Colon (tissue), 2 donors: ENCODE results near the gene ZNF319.

ENCODE experiments used
- FAIRE-seq: peaks from 2 replicates; lab custom pipeline; 2012; peaks lifted over from hg19 to GRCh38; lab: Jason Lieb, UNC
- donor health status: control.
- donor health status: control.

The ZNF319 gene

DNA sequence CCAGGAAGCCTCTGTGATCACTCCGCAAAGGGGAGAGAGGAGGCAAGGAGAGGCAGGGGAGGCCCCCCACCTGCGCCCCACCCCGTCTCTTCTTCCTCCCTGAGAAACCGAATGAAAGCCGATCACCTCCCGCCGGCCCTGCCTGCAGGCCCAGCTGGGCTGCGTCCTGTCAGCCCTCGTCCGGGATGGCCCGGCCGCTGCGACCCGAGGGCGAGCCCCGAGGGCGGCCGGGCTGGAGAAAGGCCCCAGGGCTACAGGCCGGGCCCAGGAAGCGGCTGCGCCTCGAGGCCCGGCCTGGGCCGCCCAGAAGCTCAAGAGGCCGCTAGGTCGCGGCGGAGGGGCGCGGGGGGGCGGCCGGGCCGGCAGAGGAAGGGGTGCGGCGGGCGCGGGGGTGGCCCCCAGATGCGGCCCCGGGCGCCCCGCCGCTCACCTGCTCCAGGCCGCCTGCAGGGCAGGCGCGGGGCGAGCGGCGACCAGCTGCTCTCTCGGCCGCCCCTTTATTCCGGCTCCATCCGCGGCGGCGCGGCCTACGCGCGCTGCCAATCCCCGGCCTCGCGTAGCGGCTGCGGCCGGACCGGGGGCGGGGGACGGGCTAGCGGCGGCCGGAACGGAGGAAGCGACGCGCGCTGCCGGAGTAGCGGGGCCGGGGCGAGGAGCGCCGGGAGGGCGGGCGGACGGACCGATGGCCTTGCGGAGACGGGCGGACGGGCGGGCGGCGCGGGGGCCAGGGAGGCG is at the start of gene ZNF319:
Gene ZNF319 (minus strand): TSS at position 702 of the 735 bp plus-strand sequence. CDS start 2,407 bp downstream, outside the sequence.
- FAIRE-seq: no peak

DNA sequence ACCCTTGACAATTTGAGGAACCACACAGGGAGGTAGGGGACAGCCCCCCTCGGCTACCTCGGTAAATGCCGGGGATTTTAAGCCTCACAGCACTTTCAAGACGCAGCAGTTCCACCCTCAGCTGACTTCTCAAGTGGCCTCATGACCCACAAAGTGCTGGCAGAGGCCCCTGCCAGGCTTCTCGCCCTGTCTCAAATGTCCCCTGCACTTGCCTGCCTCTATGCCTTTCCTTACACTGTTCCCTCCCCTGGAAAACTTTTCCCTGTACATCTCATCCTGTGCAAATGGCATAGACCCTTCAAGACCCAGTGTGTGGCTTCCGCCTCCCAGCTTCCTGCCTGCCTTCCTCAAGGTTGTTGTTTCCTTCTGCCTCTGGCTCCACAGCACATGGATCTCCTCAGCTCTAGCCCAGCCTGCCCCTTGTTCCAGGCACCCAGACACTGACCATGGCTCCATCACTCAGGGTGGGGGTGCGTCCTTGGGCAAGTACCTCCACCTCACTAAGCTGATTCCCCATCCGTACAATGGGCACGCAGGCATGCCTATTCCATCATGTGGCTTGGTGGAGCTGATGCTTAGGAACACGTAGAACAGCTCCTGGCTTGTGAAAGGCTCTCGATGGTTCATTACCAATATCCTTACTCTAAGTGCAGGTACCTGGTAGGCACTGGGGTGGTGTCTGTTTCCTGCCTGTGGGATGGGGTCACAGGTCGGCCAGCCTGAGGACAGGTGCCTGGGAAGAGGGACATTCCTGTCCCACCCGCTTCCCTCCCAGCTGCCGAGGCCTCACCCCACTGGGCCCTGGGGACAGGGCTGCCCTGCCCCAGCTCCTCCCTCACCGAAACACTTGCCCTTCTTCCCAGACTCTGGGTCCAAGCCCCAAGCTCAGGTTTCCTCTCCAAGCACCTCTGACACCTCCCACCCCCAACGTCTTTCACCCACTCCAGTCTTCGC is 49.0 kb upstream of the ZNF319 start:
- no peak for FAIRE-seq

DNA sequence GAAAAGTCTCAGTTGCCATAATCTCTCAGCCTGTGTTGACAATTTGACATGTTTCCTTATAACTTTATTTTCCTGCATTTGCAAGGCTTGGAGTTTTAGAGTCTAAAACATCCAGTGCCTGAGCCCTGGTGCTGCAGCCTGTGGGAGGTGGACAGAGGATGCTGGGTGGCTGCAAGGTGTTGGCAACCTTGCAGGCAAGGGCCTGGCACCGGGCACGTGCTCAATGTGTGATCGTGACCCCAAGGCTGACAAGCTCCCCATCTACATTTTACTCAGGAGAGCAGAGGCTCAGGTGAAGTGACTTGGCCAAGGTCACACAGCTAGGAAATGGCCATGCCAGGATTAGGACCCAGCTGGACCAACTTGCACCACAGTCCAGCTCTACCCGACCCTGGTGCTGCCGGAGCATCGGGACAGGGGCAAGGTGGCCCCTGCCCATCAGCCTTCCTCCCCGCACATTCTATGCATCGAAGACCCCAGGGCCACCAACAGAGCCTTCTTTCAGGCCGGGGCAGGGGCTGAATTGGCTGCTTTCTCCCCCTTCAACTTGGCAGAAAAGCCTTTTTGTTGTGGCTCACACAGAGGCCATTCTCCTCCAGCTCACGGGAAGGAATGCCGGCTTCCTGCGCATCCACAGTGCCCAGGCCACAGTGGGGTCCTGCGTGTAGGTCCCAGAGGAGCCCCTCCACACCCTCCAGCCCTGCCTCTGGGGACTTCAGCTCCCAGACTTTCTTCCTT is 48.2 kb upstream of the ZNF319 start:
- no peak for FAIRE-seq

DNA sequence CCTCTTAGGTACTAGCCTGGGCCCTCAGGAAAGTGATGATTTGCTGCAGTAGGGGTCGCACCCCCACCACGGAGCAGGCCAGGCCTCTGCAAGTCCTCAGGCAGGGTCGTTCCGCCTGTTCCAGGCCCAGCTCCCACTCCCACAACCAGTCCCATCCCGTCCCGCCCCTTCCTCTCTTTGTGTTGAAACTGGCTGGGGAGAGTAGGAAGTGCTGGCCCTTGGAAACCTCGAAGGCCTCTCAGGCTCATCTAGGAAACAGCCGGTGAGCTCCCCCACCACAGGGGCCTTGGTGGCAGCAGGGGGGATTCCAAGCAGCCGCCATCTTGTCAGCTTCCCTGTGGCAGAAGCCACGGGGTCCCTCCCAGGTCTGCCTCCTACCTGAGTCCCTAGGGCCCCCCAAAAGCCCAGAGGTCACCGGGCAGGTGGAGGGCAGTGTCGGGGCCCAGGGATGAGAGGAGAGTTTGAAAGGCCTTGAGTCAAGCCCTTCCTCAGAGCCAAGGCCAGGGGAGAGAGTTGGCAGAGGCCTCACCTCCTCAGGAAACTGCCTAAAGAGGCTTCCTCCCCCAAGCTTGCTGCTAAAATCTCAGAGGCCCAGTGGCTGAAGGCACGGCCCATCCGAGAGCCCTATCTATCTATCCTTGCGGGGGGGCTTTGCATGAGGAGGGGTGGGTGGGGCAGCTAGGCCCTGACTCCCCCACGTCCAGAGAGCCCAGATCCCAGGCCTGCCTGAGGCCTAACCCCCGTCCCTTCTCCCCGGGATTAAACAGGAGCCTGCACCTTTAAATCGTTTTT is 47.3 kb upstream of the ZNF319 start:
- FAIRE-seq: no peak

DNA sequence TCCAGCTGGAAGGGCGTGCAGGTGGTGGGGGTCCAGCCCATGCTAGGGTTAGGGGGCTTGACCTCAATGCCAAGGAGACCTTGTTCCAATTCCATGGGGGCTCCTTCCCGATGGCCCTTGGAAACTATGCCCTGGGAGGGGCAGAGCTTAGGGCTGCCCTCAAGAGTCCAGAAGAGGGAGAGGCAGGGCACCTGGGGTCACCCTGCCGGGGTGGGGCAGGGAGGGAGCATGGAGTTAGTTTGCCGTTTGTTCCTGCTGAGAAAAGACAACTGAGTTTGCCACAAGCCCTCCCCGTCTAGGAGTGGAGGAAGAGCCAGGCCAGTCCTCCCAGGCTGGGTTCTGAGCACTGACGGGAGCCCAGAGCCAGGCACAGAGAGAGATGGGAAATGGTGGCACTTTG is 46.5 kb upstream of the ZNF319 start:
- FAIRE-seq: no peak

DNA sequence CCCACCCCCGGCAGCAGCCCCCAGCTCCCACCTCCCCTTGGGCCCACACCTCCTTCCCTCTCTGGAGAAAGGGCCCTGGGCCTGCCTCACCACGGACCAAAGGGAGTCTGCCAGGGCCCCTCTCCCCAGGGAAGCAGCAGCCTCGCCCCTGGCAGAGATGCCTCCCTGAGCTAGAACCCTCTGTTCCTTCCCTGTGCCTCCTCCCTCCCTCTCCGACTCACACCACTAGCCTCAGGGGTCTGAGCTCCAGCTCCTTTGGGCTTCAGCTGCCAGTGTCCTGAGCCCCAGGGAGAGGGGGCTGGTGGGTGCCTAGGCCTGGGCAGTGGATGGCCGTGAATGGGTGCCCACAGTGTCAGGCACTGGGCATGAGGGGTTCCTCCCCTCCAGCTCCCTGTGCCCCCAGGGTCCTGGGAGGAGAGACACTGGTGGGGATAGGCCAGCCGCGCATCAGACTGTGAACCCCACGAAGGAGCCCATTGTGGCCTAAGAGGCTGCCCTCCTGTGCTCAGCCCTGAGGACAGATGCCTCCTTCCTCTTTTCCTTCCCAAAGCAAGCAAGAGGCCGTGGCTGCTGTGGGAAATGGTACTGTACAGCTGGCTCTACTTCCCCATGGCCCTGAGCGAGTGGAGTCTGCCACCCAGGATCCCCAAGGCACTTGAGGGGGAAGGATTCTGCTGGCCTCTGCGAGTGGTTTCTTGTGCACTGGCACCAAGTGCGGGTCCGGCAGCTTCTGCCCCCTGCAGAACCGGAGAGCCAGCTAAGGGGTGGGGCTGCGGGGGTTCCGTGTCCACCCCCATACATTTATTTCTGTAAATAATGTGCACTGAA is 45.8 kb upstream of the ZNF319 start:
- FAIRE-seq: no peak

DNA sequence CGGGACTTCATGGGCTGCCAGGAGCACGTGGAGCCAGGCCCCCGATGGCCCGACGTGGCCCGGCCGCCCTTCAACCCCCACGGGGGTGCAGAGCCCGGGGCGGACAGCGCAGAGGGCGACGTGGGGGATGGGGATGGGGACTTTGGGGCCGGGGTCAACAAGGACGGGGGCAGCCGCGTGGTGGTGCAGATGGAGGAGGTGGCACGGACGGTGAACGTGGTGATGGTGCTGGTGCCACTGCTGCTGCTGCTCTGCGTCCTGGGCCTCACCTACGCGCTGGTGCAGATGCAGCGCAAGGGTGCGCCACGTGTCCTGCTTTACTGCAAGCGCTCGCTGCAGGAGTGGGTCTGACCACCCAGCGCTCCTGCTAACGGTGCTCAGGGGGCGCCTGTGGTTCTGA is 44.6 kb upstream of the ZNF319 start:
- no peak for FAIRE-seq

DNA sequence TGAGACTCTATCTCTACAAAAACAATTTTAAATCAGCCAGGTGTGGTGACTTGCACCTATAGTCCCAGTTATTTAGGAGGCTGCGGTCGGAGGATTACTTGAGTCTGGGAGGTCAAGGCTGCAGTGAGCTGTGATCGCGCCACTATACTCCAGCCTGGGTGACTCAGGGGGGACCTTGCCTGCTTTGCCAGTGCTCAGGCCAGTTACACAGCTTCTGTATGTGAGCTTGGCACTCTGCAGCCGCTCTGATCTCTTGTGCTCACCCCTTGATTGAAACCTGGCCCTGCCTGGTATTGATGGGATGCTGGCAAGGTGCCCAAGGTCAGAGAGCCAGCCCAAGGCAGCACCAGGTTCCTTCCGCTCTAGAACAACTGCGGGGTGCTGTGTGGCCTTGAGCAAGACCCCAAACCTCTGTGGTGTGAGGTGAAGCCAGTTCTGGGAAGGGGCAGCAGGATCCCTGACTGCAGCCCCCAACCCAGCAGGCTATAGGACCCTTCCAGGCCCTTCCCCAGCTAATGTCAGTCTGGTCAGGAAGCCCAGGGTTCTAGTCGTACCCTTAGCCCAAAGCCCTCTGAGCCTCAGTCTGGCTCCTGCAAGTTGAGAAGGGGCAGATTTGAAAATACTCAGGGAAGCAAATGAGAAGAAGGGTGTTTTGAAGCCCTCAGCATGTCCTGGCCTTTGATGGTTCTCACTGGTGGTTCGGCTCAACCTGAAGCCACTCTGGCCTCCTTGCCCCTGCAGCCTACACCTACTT is 44.0 kb upstream of the ZNF319 start:
- FAIRE-seq: no peak

DNA sequence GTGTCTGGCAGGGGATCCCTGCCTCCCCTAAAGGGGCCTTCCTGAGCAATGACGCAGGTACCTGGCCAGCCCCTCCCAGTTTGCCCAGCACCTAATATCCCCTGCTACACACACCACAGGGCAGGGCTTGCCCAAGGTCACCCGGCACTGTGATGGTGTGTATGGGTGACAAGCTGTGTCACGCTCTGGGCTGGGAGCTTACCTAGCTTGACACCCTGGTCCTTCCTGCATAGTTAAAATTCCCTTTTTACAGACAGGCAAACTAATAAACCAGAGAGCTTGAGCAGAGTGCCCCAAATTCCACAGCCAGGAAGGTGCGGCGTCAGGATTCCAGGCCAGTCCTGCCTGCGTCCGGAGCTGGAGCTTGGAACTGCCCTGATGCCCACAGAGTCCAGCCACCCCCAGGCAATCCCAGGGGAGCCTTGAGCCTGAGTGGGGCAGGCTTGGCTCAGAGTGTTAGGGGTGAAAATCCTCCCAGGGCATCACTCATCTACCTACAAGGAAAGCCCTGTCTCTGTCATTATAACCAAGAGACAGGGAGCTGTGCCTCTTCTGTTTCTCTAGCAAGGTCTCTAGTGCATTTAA is 43.2 kb upstream of the ZNF319 start:
- FAIRE-seq: no peak

DNA sequence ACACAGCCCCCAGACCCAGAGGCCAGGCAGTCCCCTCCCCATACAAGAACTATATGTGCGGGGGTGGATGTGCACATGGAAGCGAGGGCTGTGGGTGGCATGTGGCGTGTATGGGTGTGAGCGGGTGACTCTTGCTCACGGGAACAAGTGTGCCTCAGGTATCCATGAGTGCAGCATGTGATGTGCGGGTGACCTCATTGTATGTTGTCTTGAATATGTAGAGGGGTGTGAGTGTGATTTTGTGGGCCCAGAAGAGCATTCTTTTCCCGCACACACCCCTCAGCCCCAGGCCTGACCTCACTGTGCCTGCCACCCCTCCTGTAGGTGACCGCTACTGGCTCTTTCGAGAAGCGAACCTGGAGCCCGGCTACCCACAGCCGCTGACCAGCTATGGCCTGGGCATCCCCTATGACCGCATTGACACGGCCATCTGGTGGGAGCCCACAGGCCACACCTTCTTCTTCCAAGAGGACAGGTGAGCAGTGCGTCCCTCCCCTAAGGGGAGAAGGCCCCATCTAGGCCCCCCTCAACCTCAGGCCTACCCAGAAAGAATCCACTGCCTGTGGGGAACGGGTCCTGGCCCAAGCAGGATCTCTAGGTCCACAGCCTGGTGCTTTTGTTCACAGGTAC is 42.5 kb upstream of the ZNF319 start:
- FAIRE-seq: no peak

DNA sequence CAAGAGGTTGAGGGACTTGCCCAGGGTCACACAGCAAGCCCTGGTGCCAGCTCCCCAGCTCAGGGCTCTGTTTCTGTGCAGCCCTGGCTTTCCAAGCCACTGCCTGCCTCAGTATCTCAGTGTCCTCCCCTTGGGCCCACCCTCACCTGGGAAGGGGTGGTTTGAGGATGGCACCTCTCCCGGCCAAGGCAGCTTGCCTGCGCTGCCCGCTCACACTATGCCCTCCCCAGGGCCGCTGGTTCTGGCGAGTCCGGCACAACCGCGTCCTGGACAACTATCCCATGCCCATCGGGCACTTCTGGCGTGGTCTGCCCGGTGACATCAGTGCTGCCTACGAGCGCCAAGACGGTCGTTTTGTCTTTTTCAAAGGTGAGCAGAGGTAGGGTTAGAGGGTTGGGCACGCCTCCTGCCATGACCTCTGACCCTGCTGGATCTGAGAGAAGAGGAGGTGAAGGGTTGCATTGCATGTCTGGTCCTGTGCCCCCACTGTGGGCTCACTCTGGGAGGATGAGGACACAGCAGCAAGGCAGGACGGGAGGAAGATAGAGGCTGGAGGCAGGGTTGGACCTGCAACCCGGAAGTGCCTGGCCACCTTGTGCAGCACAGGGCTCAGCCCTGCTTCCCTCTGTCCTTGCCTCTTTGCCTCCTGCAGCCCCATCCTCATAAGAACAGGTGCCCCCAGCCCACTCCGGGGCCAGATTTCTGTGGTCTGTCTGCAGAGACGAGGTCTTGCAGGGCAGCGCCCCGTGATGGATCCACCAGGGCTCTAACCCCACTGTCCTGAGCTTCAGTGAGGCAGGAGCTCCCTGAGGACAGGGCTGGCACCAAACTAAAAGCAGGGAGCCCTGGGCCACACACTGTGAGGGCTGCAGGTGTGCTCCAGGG is 41.8 kb upstream of the ZNF319 start:
- no peak for FAIRE-seq

DNA sequence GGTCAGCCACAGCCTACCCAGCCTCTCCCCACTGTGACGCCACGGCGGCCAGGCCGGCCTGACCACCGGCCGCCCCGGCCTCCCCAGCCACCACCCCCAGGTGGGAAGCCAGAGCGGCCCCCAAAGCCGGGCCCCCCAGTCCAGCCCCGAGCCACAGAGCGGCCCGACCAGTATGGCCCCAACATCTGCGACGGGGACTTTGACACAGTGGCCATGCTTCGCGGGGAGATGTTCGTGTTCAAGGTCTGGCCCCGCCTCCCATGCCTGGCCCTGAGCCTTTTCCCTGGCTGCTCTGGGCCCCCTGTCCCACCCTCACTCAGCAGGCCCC is 41.1 kb upstream of the ZNF319 start:
- no peak for FAIRE-seq

DNA sequence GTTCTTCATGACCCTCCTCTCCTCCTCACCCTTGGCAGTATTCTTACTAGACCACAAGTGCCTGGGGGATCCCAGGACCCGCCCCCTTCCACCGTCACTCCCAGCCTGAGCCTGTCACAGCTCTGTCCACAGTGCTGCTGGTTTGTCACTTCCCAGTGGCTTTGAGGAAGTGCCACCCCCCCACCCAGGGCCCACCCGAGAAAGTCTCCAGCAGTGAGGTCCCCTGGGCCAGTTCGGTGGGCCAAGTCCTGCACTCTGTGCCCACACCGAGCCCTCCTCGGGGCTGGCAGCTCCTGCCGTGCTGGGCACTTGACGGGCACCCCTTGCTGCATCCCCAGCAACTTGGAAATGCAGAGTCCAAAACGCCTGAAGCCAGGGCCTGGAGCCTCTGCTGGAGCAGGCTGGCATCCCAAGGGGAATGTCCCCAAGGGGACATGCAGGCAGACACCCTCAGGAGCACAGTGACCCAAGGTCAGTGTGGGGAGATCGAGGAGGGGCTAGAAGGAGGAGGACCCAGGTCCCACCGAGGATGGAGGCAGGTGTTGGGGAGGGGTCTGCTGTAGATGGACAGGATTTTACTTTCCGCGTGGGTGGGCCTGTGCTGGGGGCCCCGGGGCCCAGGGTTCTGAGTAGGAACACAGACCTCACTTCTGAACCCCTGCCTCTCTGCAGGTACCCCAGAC is 40.6 kb upstream of the ZNF319 start:
- no peak for FAIRE-seq

DNA sequence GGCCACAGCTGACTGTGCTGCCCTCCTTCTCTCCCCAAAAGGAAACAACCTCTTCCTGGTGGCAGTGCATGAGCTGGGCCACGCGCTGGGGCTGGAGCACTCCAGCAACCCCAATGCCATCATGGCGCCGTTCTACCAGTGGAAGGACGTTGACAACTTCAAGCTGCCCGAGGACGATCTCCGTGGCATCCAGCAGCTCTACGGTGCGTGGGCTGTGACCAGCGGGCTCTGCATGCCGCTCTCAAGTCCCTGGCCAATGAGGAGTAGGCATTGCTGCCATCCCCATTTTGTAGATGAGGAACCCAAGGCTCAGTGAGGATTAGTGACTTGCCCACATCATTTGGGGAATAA is 40.0 kb upstream of the ZNF319 start:
- FAIRE-seq: no peak

DNA sequence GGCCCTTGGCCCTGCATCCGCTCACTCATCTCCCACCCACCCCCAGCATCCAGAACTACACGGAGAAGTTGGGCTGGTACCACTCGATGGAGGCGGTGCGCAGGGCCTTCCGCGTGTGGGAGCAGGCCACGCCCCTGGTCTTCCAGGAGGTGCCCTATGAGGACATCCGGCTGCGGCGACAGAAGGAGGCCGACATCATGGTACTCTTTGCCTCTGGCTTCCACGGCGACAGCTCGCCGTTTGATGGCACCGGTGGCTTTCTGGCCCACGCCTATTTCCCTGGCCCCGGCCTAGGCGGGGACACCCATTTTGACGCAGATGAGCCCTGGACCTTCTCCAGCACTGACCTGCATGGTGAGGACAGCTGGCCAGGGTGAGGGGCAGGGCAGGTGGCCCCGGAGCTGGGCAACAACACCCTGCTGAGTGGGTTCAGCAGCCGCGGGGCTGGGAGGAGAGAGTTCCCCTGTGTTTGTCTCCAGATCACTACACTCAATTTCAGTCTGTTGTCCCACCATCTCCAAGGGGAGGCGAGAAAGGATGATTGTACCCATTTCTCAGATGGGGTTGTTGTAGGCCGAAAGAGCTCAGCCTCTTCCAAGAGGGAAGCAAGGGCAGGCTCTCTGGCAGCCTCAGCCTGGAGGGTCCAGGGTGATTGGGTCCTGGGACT is 39.5 kb upstream of the ZNF319 start:
- FAIRE-seq: no peak

DNA sequence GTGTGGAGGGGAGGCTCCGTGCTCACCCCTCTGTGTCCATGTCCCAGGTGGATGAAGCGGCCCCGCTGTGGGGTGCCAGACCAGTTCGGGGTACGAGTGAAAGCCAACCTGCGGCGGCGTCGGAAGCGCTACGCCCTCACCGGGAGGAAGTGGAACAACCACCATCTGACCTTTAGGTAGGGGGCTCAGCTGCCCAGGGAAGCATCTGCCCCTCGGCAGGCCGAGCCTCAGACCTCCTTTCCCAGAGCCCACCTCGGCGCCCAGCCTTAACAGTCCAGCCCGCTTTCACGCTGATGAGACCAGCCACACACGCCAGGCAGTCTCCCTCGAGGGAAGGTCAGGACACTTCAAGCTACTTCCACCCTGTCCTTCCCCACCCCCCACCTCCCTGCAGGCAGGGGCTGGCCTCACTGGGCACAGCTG is 37.8 kb upstream of the ZNF319 start:
- no peak for FAIRE-seq

DNA sequence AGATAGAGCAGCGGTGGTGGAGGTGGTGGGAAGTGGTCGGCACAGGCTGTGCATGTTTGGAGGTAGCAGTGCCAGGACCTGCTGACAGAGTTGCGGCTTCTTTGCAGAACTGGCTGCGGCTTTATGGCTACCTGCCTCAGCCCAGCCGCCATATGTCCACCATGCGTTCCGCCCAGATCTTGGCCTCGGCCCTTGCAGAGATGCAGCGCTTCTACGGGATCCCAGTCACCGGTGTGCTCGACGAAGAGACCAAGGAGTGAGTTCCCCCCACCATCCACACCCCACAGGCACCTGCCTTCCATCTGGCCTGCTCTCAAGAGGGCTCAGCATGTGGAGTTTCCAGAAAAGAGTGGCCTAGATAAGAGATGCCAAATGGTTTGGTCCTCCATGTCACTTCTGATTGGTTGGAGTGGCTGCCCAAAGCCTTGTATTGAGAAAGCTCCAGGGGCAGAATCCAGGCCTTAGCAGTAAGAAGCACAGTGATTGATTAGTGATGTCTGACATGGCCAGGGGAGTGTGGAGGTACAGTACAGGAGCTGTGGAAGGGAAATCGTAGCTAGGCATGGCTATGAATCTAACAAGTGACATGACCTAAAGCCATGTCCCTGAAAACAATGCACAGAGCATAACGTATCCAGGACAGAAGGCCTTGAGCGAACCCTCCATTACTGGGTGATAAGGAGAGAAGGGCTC is 37.0 kb upstream of the ZNF319 start:
- no peak for FAIRE-seq
